Parathyroid adenoma (tissue), 2 donors: Measurements from ENCODE around the gene CDH4.

ENCODE experiments used
- H2AFZ ChIP-seq: fragments of 300-600 bp; sonication (generic); one replicate; pipeline ENCODE4 v1.7.0; 2017; ENCODE audit warnings: antibody characterized with exemption, mild to moderate bottlenecking
- H3K27ac ChIP-seq: fragments of 300-600 bp; sonication (generic); one replicate; pipeline ENCODE4 v1.7.0; 2017
- H3K27me3 ChIP-seq: fragments of 300-600 bp; sonication (generic); one replicate; pipeline ENCODE4 v1.7.0; 2017; ENCODE audit warnings: low read length; ENCODE audit not compliant: control insufficient read depth, insufficient read depth
- H3K36me3 ChIP-seq: fragments of 300-600 bp; sonication (generic); one replicate; pipeline ENCODE4 v1.7.0; 2017; ENCODE audit warnings: low read length; ENCODE audit not compliant: control insufficient read depth, insufficient read depth
- H3K4me1 ChIP-seq: fragments of 300-600 bp; sonication (generic); one replicate; pipeline ENCODE4 v1.7.0; 2017; ENCODE audit warnings: control low read depth
- H3K4me2 ChIP-seq: fragments of 300-600 bp; sonication (generic); one replicate; pipeline ENCODE4 v1.7.0; 2017; ENCODE audit warnings: low read length
- H3K4me3 ChIP-seq: fragments of 300-600 bp; sonication (generic); one replicate; pipeline ENCODE4 v1.7.0; 2017; ENCODE audit warnings: low read depth, low read length
- H3K79me2 ChIP-seq: fragments of 300-600 bp; sonication (generic); one replicate; pipeline ENCODE4 v1.7.0; 2017; ENCODE audit warnings: control low read depth
- H3K9ac ChIP-seq: fragments of 300-600 bp; sonication (generic); one replicate; pipeline ENCODE4 v1.7.0; 2017; ENCODE audit warnings: mild to moderate bottlenecking
- H3K9me3 ChIP-seq: fragments of 300-600 bp; sonication (generic); one replicate; pipeline ENCODE4 v1.7.0; 2017; ENCODE audit warnings: low read length; ENCODE audit not compliant: control insufficient read depth
- CTCF ChIP-seq: fragments of 300-600 bp; sonication (generic); IDR thresholded peaks from one replicate; pipeline ENCODE4 v1.7.0; 2017; ENCODE audit warnings: antibody characterized with exemption, mild to moderate bottlenecking
- donor health status: primary hyperparathyroidism.

The CDH4 gene

GRCh38 chr20:61919675-61920365 lies 667.8 kb downstream of the CDH4 start:
- H2AFZ ChIP-seq = no peak overlapping the region
- TF ChIP-seq CTCF = no peak
- no peaks in the 10 kb centered on the region for H3K9me3 ChIP-seq
- H3K27ac ChIP-seq = no peak overlapping the region
- no peak overlapping the region for H3K4me2 ChIP-seq
- no peaks in the 10 kb centered on the region for H3K4me1 ChIP-seq
- no peaks in the 10 kb centered on the region for H3K36me3 ChIP-seq
- H3K9ac ChIP-seq = no peak overlapping the region
- no peaks in the 10 kb centered on the region for H3K79me2 ChIP-seq
- peaks cover 3% of the 10 kb centered on the region for H3K27me3 ChIP-seq
- H3K4me3 ChIP-seq = no peak overlapping the region

DNA sequence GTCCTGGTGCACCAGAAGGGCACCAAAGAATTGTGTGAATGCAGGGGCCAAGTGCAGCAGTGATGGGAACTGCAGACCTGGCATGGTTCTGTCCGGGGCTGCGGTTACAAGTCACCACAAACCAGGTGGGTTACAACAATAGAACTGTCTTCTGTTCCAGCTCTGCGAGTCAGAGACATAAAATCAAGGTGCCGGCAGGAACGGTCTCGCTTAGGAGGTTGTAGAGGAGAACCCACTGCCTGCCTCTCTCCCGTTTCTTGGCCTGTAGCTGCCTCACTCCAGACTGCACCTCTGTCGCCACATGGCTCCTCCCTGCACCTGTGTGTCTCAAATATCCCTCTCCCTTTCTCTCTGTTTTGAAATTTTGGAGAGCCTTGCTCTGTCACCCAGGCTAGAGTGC lies 670.4 kb downstream of the CDH4 start:
- no peaks in the 10 kb centered on the region for H3K9me3 ChIP-seq
- no peak overlapping the region for H3K4me3 ChIP-seq
- no peak overlapping the region for H3K27ac ChIP-seq
- TF ChIP-seq CTCF = no peak
- no peaks in the 10 kb centered on the region for H3K79me2 ChIP-seq
- H3K36me3 ChIP-seq = no peaks in the 10 kb centered on the region
- H2AFZ ChIP-seq = no peak overlapping the region
- H3K9ac ChIP-seq = no peak overlapping the region
- no peaks in the 10 kb centered on the region for H3K4me1 ChIP-seq
- H3K4me2 ChIP-seq = no peak overlapping the region
- H3K27me3 ChIP-seq = no peaks in the 10 kb centered on the region

DNA sequence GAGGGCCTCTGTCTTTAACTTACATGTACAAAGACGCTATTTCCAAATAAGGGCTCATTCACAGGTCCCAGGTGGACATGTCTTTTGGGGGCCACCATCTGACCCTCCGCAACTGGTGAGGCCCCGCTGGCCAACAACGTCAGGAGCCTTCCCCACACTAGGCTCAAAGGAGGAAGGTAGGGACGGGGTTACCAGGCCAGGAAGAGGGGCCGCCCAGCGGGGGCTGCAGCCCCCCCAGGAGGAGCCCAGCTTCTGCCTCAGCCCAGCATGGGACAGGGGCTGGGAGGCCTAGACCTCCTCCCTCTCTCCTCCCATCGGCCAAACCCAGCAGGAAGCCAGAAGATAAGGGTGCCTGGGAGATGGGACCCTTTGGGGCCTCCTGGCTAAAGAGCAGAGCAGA lies 670.9 kb downstream of the CDH4 start:
- Histone ChIP-seq H3K4me1 (no peaks in the 10 kb centered on the region), H3K27ac (no peak overlapping the region), H3K4me3 (no peak overlapping the region), H3K79me2 (no peaks in the 10 kb centered on the region), H3K4me2 (no peak overlapping the region), H3K36me3 (no peaks in the 10 kb centered on the region), H3K9me3 (no peaks in the 10 kb centered on the region), H3K9ac (no peak overlapping the region), H2AFZ (no peak overlapping the region), H3K27me3 (no peaks in the 10 kb centered on the region)
- TF ChIP-seq CTCF = no peak

- no peak for TF ChIP-seq CTCF
- no peaks in the 10 kb centered on the region for H3K4me1 ChIP-seq
- H2AFZ ChIP-seq = no peak overlapping the region
- no peak overlapping the region for H3K27ac ChIP-seq
- no peaks in the 10 kb centered on the region for H3K9me3 ChIP-seq
- H3K36me3 ChIP-seq = no peaks in the 10 kb centered on the region
- H3K9ac ChIP-seq = no peak overlapping the region
- H3K27me3 ChIP-seq = no peaks in the 10 kb centered on the region
- no peak overlapping the region for H3K4me2 ChIP-seq
- no peaks in the 10 kb centered on the region for H3K79me2 ChIP-seq
- no peak overlapping the region for H3K4me3 ChIP-seq
Measured at GRCh38 chr20:61923371-61924166, 671.5 kb downstream of the CDH4 start.
